Heart left ventricle (tissue), 16 donors: ENCODE measurements around the gene OMD. TPM values are rescaled to one million over a fixed set of nuclear protein-coding genes. Genes with fewer than 3 reads are reported as not detected.

ENCODE experiments used
- ATAC-seq, 4 donors: fragments of 200-7000 bp; cut with Tn5 transposase; one replicate each; pipeline ENCODE4 v1.9.1; 2020 to 2022; ENCODE audit warnings: moderate library complexity in 4 of 4, mild to moderate bottlenecking in 3 of 4, moderate number of reproducible peaks in 1 of 4
- DNase-seq, 5 donors: peaks; one replicate each; pipeline ENCODE4 v3.0.0-alpha.2; 2020
- H3K27ac ChIP-seq, 12 donors: fragments of 200-600 bp; sonication (generic) in 4 of 12; one replicate each; pipeline versions ENCODE4 v1.5.0 to v1.8.0; 2016 to 2022; ENCODE audit warnings: mild to moderate bottlenecking in 2 of 12
- H3K27me3 ChIP-seq, 9 donors: fragments of 200-600 bp; sonication (generic) in 2 of 9; one replicate each; pipeline versions ENCODE4 v1.5.1 to v1.8.0; 2016 to 2022; ENCODE audit warnings: mild to moderate bottlenecking in 3 of 9
- H3K36me3 ChIP-seq, 9 donors: fragments of 200-600 bp; sonication (generic) in 2 of 9; one replicate each; pipeline versions ENCODE4 v1.5.0 to v1.8.0; 2018 to 2022; ENCODE audit warnings: mild to moderate bottlenecking in 2 of 9
- H3K4me1 ChIP-seq, 12 donors: fragments of 200-600 bp; sonication (generic) in 4 of 12; one replicate each; pipeline versions ENCODE4 v1.5.0 to v1.8.0; 2016 to 2022; ENCODE audit warnings: mild to moderate bottlenecking in 3 of 12
- H3K4me3 ChIP-seq, 12 donors: fragments of 200-600 bp; sonication (generic) in 4 of 12; one replicate each; pipeline versions ENCODE4 v1.5.0 to v1.8.0; 2017 to 2022; ENCODE audit warnings: mild to moderate bottlenecking in 9 of 12, moderate library complexity in 4 of 12
- H3K9me3 ChIP-seq, 12 donors: fragments of 200-600 bp; sonication (generic) in 4 of 12; one replicate each; pipeline versions ENCODE4 v1.5.0 to v1.8.0; 2016 to 2022; ENCODE audit warnings: mild to moderate bottlenecking in 1 of 12
- CTCF ChIP-seq, 12 donors: fragments of 200-600 bp; sonication (generic) in 4 of 12; IDR thresholded peaks; one replicate each; pipeline versions ENCODE4 v1.5.0 to v1.8.0; 2018 to 2022; ENCODE audit warnings: antibody characterized with exemption in 12 of 12, mild to moderate bottlenecking in 5 of 12
- POLR2A ChIP-seq, 2 donors: fragments of 450-650 bp; IDR thresholded peaks; one replicate each; pipeline ENCODE4 v1.6.1; 2017; ENCODE audit warnings: antibody characterized with exemption in 2 of 2, mild to moderate bottlenecking in 2 of 2, moderate library complexity in 2 of 2
- WGBS, 4 donors: extraction: QIAGEN DNeasy Blood & Tissue Kit in 2 of 4; methylation state at CpG; one replicate each; pipeline versions ENCODE4 v1.1.5 to v1.1.7; 2013 to 2018; 5-methylcytosine and 5-hydroxymethylcytosine counted together
- intact Hi-C, 10 donors: fragments of 100-400 bp; cut with DNase I; formaldehyde crosslinking; loops; one replicate each; pipeline versions ENCODE4 v1.11.1 to v1.14.2; 2022
- polyA plus RNA-seq, 2 donors: library from polyadenylated mRNA; stranded (reverse); fragments of 200-250 nt; gene quantifications; one replicate each; pipeline ENCODE4 v1.2.3, GENCODE V29; 2013
- total RNA-seq, 9 donors: library from RNA; depleted of rRNA in 2 of 9; stranded (reverse); fragments of >200 nt in 2 of 9; fragmentation: NEBNext Ultra II Directional in 3 of 9; extraction: Animal tissue kit (Norgen Biotek cat#: 25700) in 3 of 9; gene quantifications; one replicate each; pipeline versions ENCODE4 v1.1.0 to v1.2.4, GENCODE V29; 2016 to 2023
- donor health status: ischemic (EF 13 %, LVEDD 7.1; RV severe dilation, severe dysfunction).
- donor health status: healthy with polysubstance abuse.
- donor health status: DM: no; HTN: yes; CAD: no.
- donor health status: DM: no; HTN: no; CAD: no.
- donor health status: ischemic (EF 25% LVEDD 6.9; RV normal size, moderate dysfunction).
- donor health status: ischemic (EF 25% LVEDD 5.7; RV mildly dilated, moderate dysfunction).
- donor health status: healthy.
- donor health status: DM: yes; HTN: yes; CAD: no.
- donor health status: ischemic (EF 35%, LVEDD 5.7; RV mildly dilated, moderate dysfunction).
- donor health status: nonischemic (EF 11% LVEDD 7.7; RV severe dilation, severe dysfunction).
- donor health status: DM: yes; HTN: yes; CAD: no.
- donor health status: PGD.
- donor health status: ischemic (EF 29% LVEDD 5.4; RV normal size, mild dysfunction).
- donor health status: nonischemic (EF 23%, LVEDD 6.1; RV moderate dilation, normal function).

The OMD gene
- total and polyA plus RNA-seq, 11 donors: 1.5 to 10.2 (median 5.5) TPM

GRCh38 chr9:92438900-92439526, 14.7 kb upstream of the OMD start:
- no peak overlapping the region for H3K27ac ChIP-seq
- WGBS, 4 donors: 74 to 84% (median 82%) methylated on average over 5 of the region's 5 CpGs
- no peaks in the 10 kb centered on the region for H3K9me3 ChIP-seq
- H3K36me3 ChIP-seq: no peaks in the 10 kb centered on the region
- H3K4me1 ChIP-seq: peaks cover 0 to 7% (median 0%) of the 10 kb centered on the region in 12 donors
- DNase-seq: no peak
- intact Hi-C loops: loop anchor here in 9 of 10 donors (5.0 to 10.0 kb wide), 9 partner anchors 94 to 304 kb away; partner anchors contain the start of genes CENPP (in 1 of the 9) and NOL8 (in 1 of the 9)
- peak overlapping the region in 1 of 12 donors; percentile 3 for H3K4me3 ChIP-seq
- no peaks in the 10 kb centered on the region for H3K27me3 ChIP-seq
- no peak for TF ChIP-seq POLR2A (IDR thresholded peaks at IDR 0.05)
- TF ChIP-seq CTCF (IDR thresholded peaks at IDR 0.05): peak in 11 of 12 donors; percentile 18 to 57 (median 46)
- ATAC-seq: no peak

- WGBS, 4 donors: 90 to 93% (median 92%) methylated on average over 1 of the region's 1 CpG
- Histone ChIP-seq H3K4me3 (no peak overlapping the region), H3K27ac (no peak overlapping the region), H3K27me3 (no peaks in the 10 kb centered on the region), H3K9me3 (no peaks in the 10 kb centered on the region), H3K4me1 (peaks cover 0 to 7% (median 0%) of the 10 kb centered on the region in 12 donors), H3K36me3 (no peaks in the 10 kb centered on the region)
- no peak for TF ChIP-seq CTCF (IDR thresholded peaks at IDR 0.05)
- TF ChIP-seq POLR2A (IDR thresholded peaks at IDR 0.05): no peak
- intact Hi-C loops: loop anchor here in 9 of 10 donors (5.0 to 10.0 kb wide), 9 partner anchors 90 to 300 kb away; partner anchors contain the start of genes CENPP (in 1 of the 9) and NOL8 (in 1 of the 9)
- ATAC-seq: no peak
- no peak for DNase-seq
Measured at GRCh38 chr9:92435263-92435662, 11.0 kb upstream of the OMD start.

GRCh38 chr9:92432972-92433548, 8.8 kb upstream of the OMD start:
- DNase-seq (no peak), ATAC-seq (no peak)
- H3K36me3 ChIP-seq: no peaks in the 10 kb centered on the region
- H3K4me3 ChIP-seq: no peak overlapping the region
- intact Hi-C loops: loop anchor here in 8 of 10 donors (10.0 kb wide), 5 partner anchors 88 to 298 kb away; partner anchors contain the start of genes CENPP (in 1 of the 8) and NOL8 (in 1 of the 8)
- no peaks in the 10 kb centered on the region for H3K4me1 ChIP-seq
- H3K27me3 ChIP-seq: no peaks in the 10 kb centered on the region
- TF ChIP-seq POLR2A (IDR thresholded peaks at IDR 0.05) (no peak), CTCF (IDR thresholded peaks at IDR 0.05) (no peak)
- H3K27ac ChIP-seq: no peak overlapping the region
- no peaks in the 10 kb centered on the region for H3K9me3 ChIP-seq
- 96 to 97% (median 96%) methylated on average over 5 of the region's 5 CpGs for WGBS, 4 donors

- Histone ChIP-seq H3K27me3 (no peaks in the 10 kb centered on the region), H3K4me1 (no peaks in the 10 kb centered on the region), H3K27ac (no peak overlapping the region), H3K36me3 (no peaks in the 10 kb centered on the region), H3K9me3 (no peaks in the 10 kb centered on the region), H3K4me3 (no peak overlapping the region)
- no peak for DNase-seq
- peak in 1 of 4 donors; percentile 48 for ATAC-seq
- WGBS, 4 donors: 79 to 89% (median 80%) methylated on average over 5 of the region's 5 CpGs
- intact Hi-C loops: loop anchor here in 8 of 10 donors (10.0 kb wide), 5 partner anchors 88 to 298 kb away; partner anchors contain the start of genes CENPP (in 1 of the 8) and NOL8 (in 1 of the 8)
- no peak for TF ChIP-seq CTCF (IDR thresholded peaks at IDR 0.05)
- TF ChIP-seq POLR2A (IDR thresholded peaks at IDR 0.05): no peak
Measured at GRCh38 chr9:92432350-92432749, 8.1 kb upstream of the OMD start.
